ENCODE measurements around the gene FA2H. TPM values are rescaled to one million over a fixed set of nuclear protein-coding genes. Genes with fewer than 3 reads are reported as not detected.
A peak's percentile ranks its signal among the peaks of the same experiment; 100 is the strongest.

Gene FA2H
- total RNA-seq, 2 experiments from 2014 or later = not detected

- Mint-ChIP-seq H3K9me3 (no peaks in the 10 kb centered on the region), H3K27me3 (no peaks in the 10 kb centered on the region), H3K27ac (peak within 1 kb of the TSS; percentile 98), H3K4me3 (peak within 1 kb of the TSS; percentile 85), H3K4me1 (ENCODE audit: low read depth) (peaks cover 39% of the 10 kb centered on the region), H3K36me3 (ENCODE audit: low read depth) (peaks cover 41% of the 10 kb centered on the region)
- intact Hi-C loops (cut with micrococcal nuclease) = no loop called here
- ChIA-PET CTCF (interaction anchor here (1.0 to 2.4 kb wide), 5 partner anchors 9 to 61 kb away, joined by 3 to 10 read pairs (median 4); partner anchors contain the start of gene MLKL), POLR2A (interaction anchor here (0.6 to 5.7 kb wide), 19 partner anchors 8 to 391 kb away, joined by 3 to 55 read pairs (median 5); partner anchors contain the start of genes GLG1 and MLKL)
- DNase-seq = peak; percentile 98
- ATAC-seq = peak; percentile 99
- no peak for TF ChIP-seq CTCF (IDR thresholded peaks at IDR 0.05)
These were observed 108.0 kb downstream of the FA2H start, which contains the start of gene RFWD3 for GRCh38 chr16:74666425-74667254. Gene RFWD3 (minus strand): TSS chr16:74666877. CDS start chr16:74661449, 5,428 bp downstream.

- intact Hi-C loops (cut with micrococcal nuclease) = no loop called here
- H3K27me3 Mint-ChIP-seq = no peaks in the 10 kb centered on the region
- no peak for DNase-seq
- no peak for ATAC-seq
- peaks cover 44% of the 10 kb centered on the region for H3K36me3 Mint-ChIP-seq (ENCODE audit: low read depth)
- no peak for TF ChIP-seq CTCF (IDR thresholded peaks at IDR 0.05)
- H3K27ac Mint-ChIP-seq = peak overlapping the region; percentile 98
- H3K9me3 Mint-ChIP-seq = no peaks in the 10 kb centered on the region
- CTCF ChIA-PET = interaction anchor here (1.0 to 2.4 kb wide), 3 partner anchors 9 to 61 kb away, joined by 3 to 10 read pairs (median 7); no protein-coding TSS in a partner anchor
- POLR2A ChIA-PET = interaction anchor here (0.8 to 5.7 kb wide), 14 partner anchors 12 to 200 kb away, joined by 3 to 55 read pairs (median 6); partner anchors contain the start of gene MLKL
- H3K4me1 Mint-ChIP-seq (ENCODE audit: low read depth) = peaks cover 43% of the 10 kb centered on the region
- H3K4me3 Mint-ChIP-seq = peak overlapping the region; percentile 85
These were observed 108.6 kb downstream of the FA2H start for GRCh38 chr16:74666010-74666421.

Other genes with a start within 250 kb of the FA2H start
- 10 to 100 TPM; 70.0 to 74.9 TPM for gene GLG1, start 167.7 kb downstream of the FA2H start, total RNA-seq
- gene RFWD3, start 107.9 kb downstream of the FA2H start, total RNA-seq = 10 to 100 TPM; 96.5 to 99.8 TPM
- 10 to 100 TPM; 18.5 to 18.8 TPM for gene MLKL, start 74.0 kb downstream of the FA2H start, total RNA-seq
- gene WDR59, start 210.3 kb upstream of the FA2H start, total RNA-seq = 10 to 100 TPM; 59.1 to 68.1 TPM
- gene ZNRF1, start 224.2 kb upstream of the FA2H start, total RNA-seq = 10 to 100 TPM; 11.0 to 13.7 TPM

Data from activated CD8-positive, alpha-beta T cell treated with anti-CD3 and anti-CD28 coated beads for 36 hours (primary cell).